NB4 (cell line): ENCODE measurements around the gene FAAH2.

Experiments
- MYC ChIP-seq: IDR thresholded peaks from 2 replicates; pipeline ENCODE4 v1.6.1; 2011; ENCODE audit warnings: low read depth, low read length
- POLR2A ChIP-seq: IDR thresholded peaks from 2 replicates; pipeline ENCODE4 v1.6.1; 2011; ENCODE audit warnings: mild to moderate bottlenecking; ENCODE audit not compliant: insufficient read length; ENCODE audit errors: extremely low read depth
- TF ChIP-seq, protein P1 (sequence below): IDR thresholded peaks from one replicate; pipeline ENCODE4 v1.5.1; 2012; ENCODE audit warnings: low read depth, low read length

DNA sequence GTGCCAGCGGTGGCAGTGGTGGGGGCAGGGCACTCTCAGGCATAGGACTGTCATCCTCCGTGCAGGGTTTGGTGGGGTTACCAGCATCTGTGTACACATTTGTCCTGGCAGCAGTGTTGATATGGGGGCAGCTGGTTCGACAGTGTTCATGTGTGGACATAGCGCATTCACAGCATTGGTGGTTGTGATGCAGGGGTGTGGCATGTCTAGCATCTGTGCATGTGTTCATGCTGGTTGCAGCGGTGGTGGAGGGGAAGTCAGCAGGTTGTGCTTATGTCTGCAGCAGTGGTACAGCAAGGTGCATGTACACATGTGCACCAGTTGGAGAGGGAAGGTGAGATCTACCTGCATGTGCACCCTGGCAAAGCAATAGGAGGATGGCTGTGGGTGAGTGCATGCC lies 230.0 kb downstream of the FAAH2 start:
- no peak for TF ChIP-seq MYC
- TF ChIP-seq, protein P1, sequence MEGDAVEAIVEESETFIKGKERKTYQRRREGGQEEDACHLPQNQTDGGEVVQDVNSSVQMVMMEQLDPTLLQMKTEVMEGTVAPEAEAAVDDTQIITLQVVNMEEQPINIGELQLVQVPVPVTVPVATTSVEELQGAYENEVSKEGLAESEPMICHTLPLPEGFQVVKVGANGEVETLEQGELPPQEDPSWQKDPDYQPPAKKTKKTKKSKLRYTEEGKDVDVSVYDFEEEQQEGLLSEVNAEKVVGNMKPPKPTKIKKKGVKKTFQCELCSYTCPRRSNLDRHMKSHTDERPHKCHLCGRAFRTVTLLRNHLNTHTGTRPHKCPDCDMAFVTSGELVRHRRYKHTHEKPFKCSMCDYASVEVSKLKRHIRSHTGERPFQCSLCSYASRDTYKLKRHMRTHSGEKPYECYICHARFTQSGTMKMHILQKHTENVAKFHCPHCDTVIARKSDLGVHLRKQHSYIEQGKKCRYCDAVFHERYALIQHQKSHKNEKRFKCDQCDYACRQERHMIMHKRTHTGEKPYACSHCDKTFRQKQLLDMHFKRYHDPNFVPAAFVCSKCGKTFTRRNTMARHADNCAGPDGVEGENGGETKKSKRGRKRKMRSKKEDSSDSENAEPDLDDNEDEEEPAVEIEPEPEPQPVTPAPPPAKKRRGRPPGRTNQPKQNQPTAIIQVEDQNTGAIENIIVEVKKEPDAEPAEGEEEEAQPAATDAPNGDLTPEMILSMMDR, result no peak
- TF ChIP-seq POLR2A, result no peak
